Calu3 (cell line): ENCODE data around the gene HLA-DOB. TPM values are rescaled to one million over a fixed set of nuclear protein-coding genes. Genes with fewer than 3 reads are reported as not detected.

Source experiments
- BruUV-seq: library from RNA; stranded (reverse); fragments of 400-500 nt; replicated peaks from 2 replicates; lab custom pipeline; 2021; lab: Mats Ljungman, UMichigan
- CTCF ChIA-PET: fragments of 300-600 bp; sonication (Branson Sonifier 250); formaldehyde crosslinking; loops from one replicate; lab custom pipeline; 2022; ENCODE audit warnings: antibody characterized with exemption; lab: Charles Lee
- DNase-seq: peaks from one replicate; pipeline ENCODE4 v3.0.0; 2022
- H3K27ac Mint-ChIP-seq: one replicate; pipeline ENCODE4 v1.8.0; 2022; ENCODE audit warnings: mixed read lengths; ENCODE audit not compliant: unreplicated experiment
- H3K27me3 Mint-ChIP-seq: one replicate; pipeline ENCODE4 v1.8.0; 2022; ENCODE audit warnings: mixed read lengths; ENCODE audit not compliant: unreplicated experiment
- H3K36me3 Mint-ChIP-seq: one replicate; pipeline ENCODE4 v1.8.0; 2022; ENCODE audit warnings: mild to moderate bottlenecking, moderate library complexity, mixed read lengths; ENCODE audit not compliant: insufficient read depth, unreplicated experiment
- H3K4me1 Mint-ChIP-seq: one replicate; pipeline ENCODE4 v1.8.0; 2022; ENCODE audit warnings: mild to moderate bottlenecking, low read depth, mixed read lengths; ENCODE audit not compliant: unreplicated experiment
- H3K4me3 Mint-ChIP-seq: one replicate; pipeline ENCODE4 v1.8.0; 2022; ENCODE audit warnings: mild to moderate bottlenecking, low read depth, moderate library complexity, mixed read lengths; ENCODE audit not compliant: unreplicated experiment
- H3K9me3 Mint-ChIP-seq: one replicate; pipeline ENCODE4 v1.8.0; 2022; ENCODE audit warnings: low read depth, mixed read lengths; ENCODE audit not compliant: unreplicated experiment
- intact Hi-C: fragments of 100-400 bp; cut with micrococcal nuclease; formaldehyde crosslinking; loops from one replicate; pipeline ENCODE4 v1.10.0; 2022; ENCODE audit not compliant: unreplicated experiment
- total RNA-seq: library from RNA; stranded (reverse); gene quantifications from 2 replicates; pipeline ENCODE4 v1.2.3, GENCODE V29; 2022
- TF ChIP-seq, protein P1 (sequence below): fragments of 200-600 bp; IDR thresholded peaks from one replicate; pipeline ENCODE4 v1.8.0; 2022; ENCODE audit warnings: antibody characterized with exemption; ENCODE audit not compliant: unreplicated experiment

The HLA-DOB gene
- total RNA-seq, 1 experiment from 2014 or later = 0.97 TPM

- intact Hi-C loops = no loop called here
- Mint-ChIP-seq H3K4me3 (no peak overlapping the region), H3K9me3 (no peaks in the 10 kb centered on the region), H3K27me3 (peaks cover 100% of the 10 kb centered on the region), H3K4me1 (no peaks in the 10 kb centered on the region), H3K36me3 (no peaks in the 10 kb centered on the region), H3K27ac (no peak overlapping the region)
- BruUV-seq = no TSS peak
- DNase-seq = no peak
- TF ChIP-seq, protein P1, sequence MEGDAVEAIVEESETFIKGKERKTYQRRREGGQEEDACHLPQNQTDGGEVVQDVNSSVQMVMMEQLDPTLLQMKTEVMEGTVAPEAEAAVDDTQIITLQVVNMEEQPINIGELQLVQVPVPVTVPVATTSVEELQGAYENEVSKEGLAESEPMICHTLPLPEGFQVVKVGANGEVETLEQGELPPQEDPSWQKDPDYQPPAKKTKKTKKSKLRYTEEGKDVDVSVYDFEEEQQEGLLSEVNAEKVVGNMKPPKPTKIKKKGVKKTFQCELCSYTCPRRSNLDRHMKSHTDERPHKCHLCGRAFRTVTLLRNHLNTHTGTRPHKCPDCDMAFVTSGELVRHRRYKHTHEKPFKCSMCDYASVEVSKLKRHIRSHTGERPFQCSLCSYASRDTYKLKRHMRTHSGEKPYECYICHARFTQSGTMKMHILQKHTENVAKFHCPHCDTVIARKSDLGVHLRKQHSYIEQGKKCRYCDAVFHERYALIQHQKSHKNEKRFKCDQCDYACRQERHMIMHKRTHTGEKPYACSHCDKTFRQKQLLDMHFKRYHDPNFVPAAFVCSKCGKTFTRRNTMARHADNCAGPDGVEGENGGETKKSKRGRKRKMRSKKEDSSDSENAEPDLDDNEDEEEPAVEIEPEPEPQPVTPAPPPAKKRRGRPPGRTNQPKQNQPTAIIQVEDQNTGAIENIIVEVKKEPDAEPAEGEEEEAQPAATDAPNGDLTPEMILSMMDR = no peak
- CTCF ChIA-PET = no interaction called here
Measured at GRCh38 chr6:32774426-32774825, 42.4 kb downstream of the HLA-DOB start.

DNA sequence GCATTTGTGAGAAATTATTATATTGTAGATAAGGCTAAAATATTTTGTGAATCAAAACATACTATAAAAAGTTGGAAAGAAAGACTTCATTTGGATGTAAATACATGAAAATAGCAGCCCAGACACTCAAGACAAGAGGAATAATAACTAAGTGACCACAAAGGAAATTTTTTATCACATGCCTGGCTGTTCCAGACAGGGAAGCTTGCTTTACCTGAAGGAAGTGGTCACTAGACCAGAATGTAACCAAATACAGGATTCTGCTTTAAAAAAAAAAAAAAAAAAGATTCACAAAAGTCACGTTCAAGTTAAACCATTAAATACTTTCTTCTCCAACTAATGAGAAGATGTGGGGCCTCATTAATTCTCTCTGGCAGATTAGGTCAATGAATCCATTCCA, 44.1 kb downstream of the HLA-DOB start:
- Mint-ChIP-seq H3K4me1 (no peaks in the 10 kb centered on the region), H3K27me3 (peaks cover 100% of the 10 kb centered on the region), H3K27ac (no peak overlapping the region), H3K36me3 (no peaks in the 10 kb centered on the region), H3K9me3 (no peaks in the 10 kb centered on the region), H3K4me3 (no peak overlapping the region)
- DNase-seq = no peak
- TF ChIP-seq, protein P1 = no peak
- CTCF ChIA-PET = interaction anchor here (0.7 kb wide), 1 partner anchor 10 kb away, joined by 4 read pairs; no protein-coding TSS in a partner anchor
- intact Hi-C loops = no loop called here
- no TSS peak for BruUV-seq

DNA sequence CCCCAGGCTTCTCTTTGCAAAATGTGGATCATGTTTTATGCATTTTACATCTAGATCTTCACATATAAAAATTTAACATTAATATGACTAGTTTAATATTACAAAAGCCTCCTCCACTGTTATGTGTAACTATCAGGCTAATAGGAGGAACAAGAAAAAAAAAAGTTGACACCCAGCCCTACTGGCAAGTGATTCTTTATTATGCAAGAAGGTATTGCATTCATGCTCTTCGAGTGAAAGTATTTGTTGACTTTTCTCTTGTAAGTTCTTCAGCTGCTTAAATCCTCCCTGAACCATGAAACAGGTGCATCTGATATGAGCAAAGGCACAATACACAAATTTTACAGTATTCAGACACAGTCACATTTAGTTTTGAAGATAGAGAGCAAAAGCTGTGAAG, 52.8 kb downstream of the HLA-DOB start:
- CTCF ChIA-PET = no interaction called here
- TF ChIP-seq, protein P1 = no peak

DNA sequence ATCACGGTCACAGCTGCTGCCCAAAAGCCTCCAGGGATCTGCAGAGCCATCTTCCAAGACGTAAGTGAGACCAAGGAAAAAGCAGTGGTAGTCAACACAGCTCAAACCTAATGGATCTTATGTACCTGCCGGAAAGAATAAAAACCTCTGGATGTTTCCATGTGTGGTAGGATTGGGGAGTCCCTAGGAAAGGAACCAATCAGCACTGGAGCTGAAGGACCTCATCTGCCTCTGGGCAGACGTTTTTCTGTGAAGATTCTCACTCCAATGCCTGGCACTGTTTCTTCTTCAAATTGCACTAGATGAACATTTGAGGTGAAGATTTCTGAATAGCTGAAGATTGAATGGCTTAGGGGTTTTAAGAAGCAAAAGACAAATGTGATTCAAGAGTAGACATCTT, 53.4 kb downstream of the HLA-DOB start, which contains the start of gene HLA-DQB2:
Gene HLA-DQB2, minus strand, starts transcription at position 112 of the 400 bp plus-strand sequence. Its CDS starts 62 bp downstream, at position 50.
- intact Hi-C loops = no loop called here
- DNase-seq = no peak
- TF ChIP-seq, protein P1 = no peak
- no peak within 1 kb of the TSS for H3K4me3 Mint-ChIP-seq
- H3K9me3 Mint-ChIP-seq = no peaks in the 10 kb centered on the region
- no TSS peak for BruUV-seq
- H3K4me1 Mint-ChIP-seq = no peaks in the 10 kb centered on the region
- H3K27me3 Mint-ChIP-seq = peaks cover 99% of the 10 kb centered on the region
- H3K36me3 Mint-ChIP-seq = no peaks in the 10 kb centered on the region
- CTCF ChIA-PET = no interaction called here
- H3K27ac Mint-ChIP-seq = no peak within 1 kb of the TSS

More for the DNA sequence above, 52.8 kb downstream of the HLA-DOB start:
- intact Hi-C loops = no loop called here
- H3K27me3 Mint-ChIP-seq = peaks cover 99% of the 10 kb centered on the region
- no peak overlapping the region for H3K27ac Mint-ChIP-seq
- H3K4me3 Mint-ChIP-seq = no peak overlapping the region
- no TSS peak for BruUV-seq
- no peaks in the 10 kb centered on the region for H3K36me3 Mint-ChIP-seq
- H3K9me3 Mint-ChIP-seq = no peaks in the 10 kb centered on the region
- no peaks in the 10 kb centered on the region for H3K4me1 Mint-ChIP-seq
- DNase-seq = no peak

Other genes starting within 250 kb of the HLA-DOB start
- 111 and 141 TPM in 2 replicates for gene HLA-DRB1, start 227.2 kb downstream of the HLA-DOB start, total RNA-seq
- 6.9 and 12.9 TPM in 2 replicates for gene HLA-DQA1, start 179.6 kb downstream of the HLA-DOB start, total RNA-seq
- 139 and 190 TPM in 2 replicates for gene HLA-DQB1, start 150.3 kb downstream of the HLA-DOB start, total RNA-seq
- 2.1 and 2.4 TPM in 2 replicates for gene HLA-DQA2, start 75.6 kb downstream of the HLA-DOB start, total RNA-seq
- 0.38 and 0.39 TPM in 2 replicates for gene HLA-DQB2, start 53.5 kb downstream of the HLA-DOB start, total RNA-seq
- 180 and 279 TPM in 2 replicates for gene TAP2, start 21.7 kb upstream of the HLA-DOB start, total RNA-seq
- 123 and 196 TPM in 2 replicates for gene PSMB8, start 27.0 kb upstream of the HLA-DOB start, total RNA-seq
- 75.1 and 141 TPM in 2 replicates for gene TAP1, start 36.7 kb upstream of the HLA-DOB start, total RNA-seq
- 120 and 201 TPM in 2 replicates for gene PSMB9, start 37.2 kb upstream of the HLA-DOB start, total RNA-seq
- gene HLA-DMB, start 124.0 kb upstream of the HLA-DOB start, total RNA-seq = 32.4 and 35.9 TPM in 2 replicates
- gene HLA-DMA, start 136.1 kb upstream of the HLA-DOB start, total RNA-seq = 98.0 and 104 TPM in 2 replicates
- 351 and 356 TPM in 2 replicates for gene BRD2, start 151.6 kb upstream of the HLA-DOB start, total RNA-seq
- 1.7 and 4.1 TPM in 2 replicates for gene HLA-DOA, start 192.6 kb upstream of the HLA-DOB start, total RNA-seq